ENCODE results near the gene CYP3A5.

GRCh38 chr7:99651290-99651689 is 28.5 kb downstream of the CYP3A5 start:
- TF ChIP-seq, protein P1, sequence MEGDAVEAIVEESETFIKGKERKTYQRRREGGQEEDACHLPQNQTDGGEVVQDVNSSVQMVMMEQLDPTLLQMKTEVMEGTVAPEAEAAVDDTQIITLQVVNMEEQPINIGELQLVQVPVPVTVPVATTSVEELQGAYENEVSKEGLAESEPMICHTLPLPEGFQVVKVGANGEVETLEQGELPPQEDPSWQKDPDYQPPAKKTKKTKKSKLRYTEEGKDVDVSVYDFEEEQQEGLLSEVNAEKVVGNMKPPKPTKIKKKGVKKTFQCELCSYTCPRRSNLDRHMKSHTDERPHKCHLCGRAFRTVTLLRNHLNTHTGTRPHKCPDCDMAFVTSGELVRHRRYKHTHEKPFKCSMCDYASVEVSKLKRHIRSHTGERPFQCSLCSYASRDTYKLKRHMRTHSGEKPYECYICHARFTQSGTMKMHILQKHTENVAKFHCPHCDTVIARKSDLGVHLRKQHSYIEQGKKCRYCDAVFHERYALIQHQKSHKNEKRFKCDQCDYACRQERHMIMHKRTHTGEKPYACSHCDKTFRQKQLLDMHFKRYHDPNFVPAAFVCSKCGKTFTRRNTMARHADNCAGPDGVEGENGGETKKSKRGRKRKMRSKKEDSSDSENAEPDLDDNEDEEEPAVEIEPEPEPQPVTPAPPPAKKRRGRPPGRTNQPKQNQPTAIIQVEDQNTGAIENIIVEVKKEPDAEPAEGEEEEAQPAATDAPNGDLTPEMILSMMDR (IDR thresholded peaks at IDR 0.05; ENCODE audit: insufficient read depth, low read depth, low read length): no peak
- TF ChIP-seq EZH2 (IDR thresholded peaks at IDR 0.05; ENCODE audit: insufficient read depth, low read length): no peak
